ENCODE measurements around the gene IRAG1.

GRCh38 chr11:10727146-10727851 is 33.7 kb upstream of the IRAG1 start:
- TF ChIP-seq POLR2A (IDR thresholded peaks at IDR 0.05) (no peak), POLR2AphosphoS5 (IDR thresholded peaks at IDR 0.05) (no peak)

Measured in gastroesophageal sphincter (tissue), 2 donors.